Measurements from ENCODE around the gene ATP13A2.

DNA sequence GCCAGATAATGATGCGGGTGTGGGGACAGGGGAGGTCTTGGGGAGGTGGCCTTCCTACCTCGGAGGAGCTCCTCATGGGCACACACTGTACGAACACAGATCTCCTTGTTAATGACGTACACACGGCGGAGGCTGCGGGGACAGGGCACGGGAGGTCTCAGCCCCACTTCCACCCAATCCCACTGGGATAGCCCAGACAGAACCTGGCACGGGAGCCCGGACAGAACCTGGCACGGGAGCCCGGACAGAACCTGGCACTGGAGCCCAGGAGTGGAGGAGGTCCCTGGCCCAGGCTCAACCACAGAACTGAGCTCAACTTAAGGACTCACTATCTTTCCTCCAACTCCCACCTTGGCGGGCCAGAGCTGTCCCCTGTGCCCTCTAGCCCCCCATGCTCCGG, 36.5 kb downstream of the ATP13A2 start:
- TF ChIP-seq, protein P1, sequence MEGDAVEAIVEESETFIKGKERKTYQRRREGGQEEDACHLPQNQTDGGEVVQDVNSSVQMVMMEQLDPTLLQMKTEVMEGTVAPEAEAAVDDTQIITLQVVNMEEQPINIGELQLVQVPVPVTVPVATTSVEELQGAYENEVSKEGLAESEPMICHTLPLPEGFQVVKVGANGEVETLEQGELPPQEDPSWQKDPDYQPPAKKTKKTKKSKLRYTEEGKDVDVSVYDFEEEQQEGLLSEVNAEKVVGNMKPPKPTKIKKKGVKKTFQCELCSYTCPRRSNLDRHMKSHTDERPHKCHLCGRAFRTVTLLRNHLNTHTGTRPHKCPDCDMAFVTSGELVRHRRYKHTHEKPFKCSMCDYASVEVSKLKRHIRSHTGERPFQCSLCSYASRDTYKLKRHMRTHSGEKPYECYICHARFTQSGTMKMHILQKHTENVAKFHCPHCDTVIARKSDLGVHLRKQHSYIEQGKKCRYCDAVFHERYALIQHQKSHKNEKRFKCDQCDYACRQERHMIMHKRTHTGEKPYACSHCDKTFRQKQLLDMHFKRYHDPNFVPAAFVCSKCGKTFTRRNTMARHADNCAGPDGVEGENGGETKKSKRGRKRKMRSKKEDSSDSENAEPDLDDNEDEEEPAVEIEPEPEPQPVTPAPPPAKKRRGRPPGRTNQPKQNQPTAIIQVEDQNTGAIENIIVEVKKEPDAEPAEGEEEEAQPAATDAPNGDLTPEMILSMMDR (conservative IDR thresholded peaks at IDR 0.05; ENCODE audit: low read depth, low read length) = no peak
- TF ChIP-seq EZH2 (IDR thresholded peaks at IDR 0.05; ENCODE audit: borderline replicate concordance, low read depth, low read length, poor library complexity, severe bottlenecking) = no peak

Data from A673 (cell line).